SK-N-SH (cell line): Measurements from ENCODE around the gene RARA. TPM values are rescaled to one million over a fixed set of nuclear protein-coding genes. Genes with fewer than 3 reads are reported as not detected.

ENCODE experiments used
- CTCF ChIA-PET: fragments of 300-600, 350-600 bp; formaldehyde crosslinking; extraction: SDS; loops from one replicate; lab custom pipeline; 2021; lab: Yijun Ruan, JAX
- POLR2A ChIA-PET: fragments of 350-600 bp; sonication (Branson Sonifier 250); formaldehyde crosslinking; extraction: SDS; loops from one replicate; lab custom pipeline; 2020; ENCODE audit warnings: antibody characterized with exemption, inconsistent platforms; lab: Yijun Ruan, JAX
- DNase-seq: peaks from one replicate; pipeline ENCODE4 v3.0.0; 2012
- H2AFZ ChIP-seq: fragments of 200-600 bp; sonication (generic); 2 replicates; pipeline ENCODE4 v1.8.1; 2016; ENCODE audit warnings: antibody characterized with exemption, mild to moderate bottlenecking, low read depth
- H3F3A ChIP-seq: fragments of 200-600 bp; sonication (generic); replicated peaks from 2 replicates; pipeline ENCODE3; 2016; ENCODE audit warnings: antibody characterized with exemption, mild to moderate bottlenecking; ENCODE audit not compliant: insufficient read depth
- H3K27ac ChIP-seq, 2 experiments: fragments of 200-500 bp in 1 of 2; fragments of 200-600 bp in 1 of 2; sonication (Bioruptor generic) in 1 of 2; sonication (generic), shearing (Covaris generic) in 1 of 2; 2 replicates each; pipeline versions ENCODE4 v1.5.1 to v1.6.1; 2014 to 2016; ENCODE audit warnings: low read depth in 2 of 2, inconsistent platforms in 1 of 2, low read length in 1 of 2, mild to moderate bottlenecking in 1 of 2, mixed read lengths in 1 of 2
- H3K27me3 ChIP-seq: fragments of 200-600 bp; sonication (generic), shearing (Covaris generic); 2 replicates; pipeline ENCODE4 v1.6.1; 2016; ENCODE audit warnings: mixed run types; ENCODE audit not compliant: insufficient read depth
- H3K36me3 ChIP-seq, 2 experiments: fragments of 200-500 bp in 1 of 2; fragments of 200-600 bp in 1 of 2; sonication (Bioruptor generic) in 1 of 2; sonication (generic) in 1 of 2; replicated peaks in 1 of 2; 2 replicates each; pipeline versions ENCODE3 to v1.5.1; 2014 to 2016; ENCODE audit warnings: low read length in 1 of 2, mild to moderate bottlenecking in 1 of 2; ENCODE audit not compliant: insufficient read depth in 2 of 2, control insufficient read depth in 1 of 2
- H3K4me1 ChIP-seq, 2 experiments: fragments of 200-500 bp in 1 of 2; fragments of 200-600 bp in 1 of 2; sonication (Bioruptor generic) in 1 of 2; sonication (generic), shearing (Covaris generic) in 1 of 2; 2 replicates each; pipeline versions ENCODE4 v1.5.1 to v1.6.1; 2014 to 2016; ENCODE audit warnings: low read depth in 1 of 2, low read length in 1 of 2, mixed run types in 1 of 2; ENCODE audit not compliant: insufficient read depth in 2 of 2, control insufficient read depth in 1 of 2
- H3K4me2 ChIP-seq: fragments of 200-600 bp; sonication (generic), shearing (Covaris generic); 2 replicates; pipeline ENCODE4 v1.6.1; 2017; ENCODE audit warnings: mixed run types
- H3K4me3 ChIP-seq, 2 experiments: fragments of 200-500 bp in 1 of 2; fragments of 200-600 bp in 1 of 2; sonication (Bioruptor generic) in 1 of 2; sonication (generic), shearing (Covaris generic) in 1 of 2; 2 replicates each; pipeline versions ENCODE4 v1.5.1 to v1.8.1; 2014 to 2016; ENCODE audit warnings: low read depth in 2 of 2, inconsistent platforms in 1 of 2, low read length in 1 of 2, mild to moderate bottlenecking in 1 of 2, mixed read lengths in 1 of 2, moderate library complexity in 1 of 2
- H3K79me2 ChIP-seq: fragments of 200-600 bp; sonication (generic); 2 replicates; pipeline ENCODE4 v1.8.1; 2017; ENCODE audit warnings: mild to moderate bottlenecking; ENCODE audit not compliant: insufficient read depth
- H3K9ac ChIP-seq: fragments of 200-600 bp; sonication (generic); 2 replicates; pipeline ENCODE4 v1.6.1; 2017; ENCODE audit warnings: mixed run types
- H3K9me2 ChIP-seq: fragments of 200-600 bp; sonication (generic); 2 replicates; pipeline ENCODE4 v1.6.1; 2017; ENCODE audit warnings: mixed run types
- H3K9me3 ChIP-seq: fragments of 200-600 bp; sonication (generic); 2 replicates; pipeline ENCODE4 v1.6.1; 2017; ENCODE audit warnings: mixed run types, mild to moderate bottlenecking, moderate library complexity
- H4K20me1 ChIP-seq: fragments of 200-600 bp; sonication (generic); 2 replicates; pipeline ENCODE4 v1.6.1; 2017; ENCODE audit warnings: mild to moderate bottlenecking, mixed run types; ENCODE audit not compliant: insufficient read depth
- CTCF ChIP-seq: fragments of 200-600 bp; sonication (generic); IDR thresholded peaks from 2 replicates; pipeline ENCODE4 v1.6.1; 2017; ENCODE audit warnings: antibody characterized with exemption, mild to moderate bottlenecking, moderate library complexity
- EZH2phosphoT487 ChIP-seq: fragments of 200-600 bp; sonication (generic); IDR thresholded peaks from 2 replicates; pipeline ENCODE4 v1.6.1; 2017; ENCODE audit warnings: low read depth, mixed run types, mild to moderate bottlenecking, antibody characterized with exemption, moderate library complexity, borderline replicate concordance
- FOSL2 ChIP-seq: IDR thresholded peaks from 2 replicates; pipeline ENCODE4 v1.4.0; 2012; ENCODE audit warnings: low read depth, mild to moderate bottlenecking, moderate library complexity, borderline replicate concordance
- FOXJ3 ChIP-seq: sonication (generic); formaldehyde crosslinking; IDR thresholded peaks from 2 replicates; pipeline ENCODE4 v1.5.1; 2020; ENCODE audit warnings: mild to moderate bottlenecking, missing genetic modification reagents
- MEF2A ChIP-seq: IDR thresholded peaks from 2 replicates; pipeline ENCODE4 v1.4.0; 2012; ENCODE audit warnings: low read depth, borderline replicate concordance
- NFIC ChIP-seq: IDR thresholded peaks from 2 replicates; pipeline ENCODE4 v1.4.0; 2012; ENCODE audit warnings: borderline replicate concordance
- NRF1 ChIP-seq: IDR thresholded peaks from 2 replicates; pipeline ENCODE4 v1.6.1; 2012; ENCODE audit warnings: low read depth, mild to moderate bottlenecking, low read length
- POLR2AphosphoS5 ChIP-seq: IDR thresholded peaks from 2 replicates; pipeline ENCODE4 v1.6.1; 2012; ENCODE audit warnings: low read depth, low read length
- RCOR1 ChIP-seq: fragments of 150-350 bp; IDR thresholded peaks from 2 replicates; pipeline ENCODE4 v1.6.1; 2017; ENCODE audit warnings: antibody characterized with exemption, low read length
- REST ChIP-seq: IDR thresholded peaks from 2 replicates; pipeline ENCODE4 v1.6.1; 2012; ENCODE audit warnings: mild to moderate bottlenecking, low read depth, low read length, moderate library complexity
- RFX5 ChIP-seq: IDR thresholded peaks from 2 replicates; pipeline ENCODE4 v1.6.1; 2012; ENCODE audit warnings: mild to moderate bottlenecking, improper control_type of control experiment, low read length
- RXRA ChIP-seq: IDR thresholded peaks from 2 replicates; pipeline ENCODE4 v1.4.0; 2012; ENCODE audit warnings: low read depth, mild to moderate bottlenecking, borderline replicate concordance
- TAF1 ChIP-seq: IDR thresholded peaks from 2 replicates; pipeline ENCODE4 v1.6.1; 2012; ENCODE audit warnings: low read depth, mild to moderate bottlenecking, low read length, moderate library complexity, borderline replicate concordance
- WGBS: methylation state at CpG from one replicate; pipeline ENCODE4 v1.1.6; 2017; ENCODE audit warnings: low lambda C conversion rate; 5-methylcytosine and 5-hydroxymethylcytosine counted together
- polyA plus RNA-seq, 3 experiments: library from polyadenylated mRNA; depleted of rRNA; stranded (reverse); fragments of >200 nt; gene quantifications; 2 replicates each; pipeline ENCODE4 v1.2.3, GENCODE V29; 2012
- TF ChIP-seq, protein P1 (sequence below): IDR thresholded peaks from 2 replicates; pipeline ENCODE4 v1.4.0; 2012; ENCODE audit warnings: low read depth

Gene RARA
- polyA plus RNA-seq, 1 of the 3 experiments (the other 2 are of a cell fraction), result 13.3 TPM

DNA sequence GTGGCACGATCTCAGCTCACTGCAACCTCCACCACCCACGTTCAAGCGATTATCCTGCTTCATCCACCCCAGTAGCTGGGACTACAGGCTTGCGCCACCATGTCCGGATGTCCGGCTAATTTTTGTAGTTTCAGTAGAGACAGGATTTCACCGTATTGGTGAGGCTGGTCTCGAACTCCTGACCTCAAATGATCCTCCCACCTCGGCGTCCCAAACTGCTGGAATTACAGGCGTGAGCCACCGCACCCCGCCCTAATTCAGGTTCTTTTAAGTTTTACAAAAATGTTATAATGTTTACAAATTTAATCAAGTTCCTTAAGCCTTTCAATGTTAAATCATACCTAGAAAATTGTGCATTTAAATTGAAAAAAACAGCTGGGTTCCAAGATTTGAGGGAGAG is 68.9 kb downstream of the RARA start:
- no peak overlapping the region for H3K27ac ChIP-seq
- DNase-seq, result no peak
- H3F3A ChIP-seq, result no peaks in the 10 kb centered on the region
- WGBS, result 78% methylated on average over 13 of the region's 13 CpGs
- H4K20me1 ChIP-seq, result no peaks in the 10 kb centered on the region
- H3K9me3 ChIP-seq, result no peaks in the 10 kb centered on the region
- ChIA-PET CTCF (interaction anchor here (1.1 to 2.0 kb wide), 3 partner anchors 16 to 154 kb away, joined by 3 to 8 read pairs (median 7); no protein-coding TSS in a partner anchor), POLR2A (no interaction called here)
- H3K36me3 ChIP-seq, result no peaks in the 10 kb centered on the region
- H3K9me2 ChIP-seq, result no peaks in the 10 kb centered on the region
- no peak overlapping the region for H3K9ac ChIP-seq
- H3K4me1 ChIP-seq, result no peaks in the 10 kb centered on the region
- H3K4me3 ChIP-seq, result no peak overlapping the region
- no peak overlapping the region for H3K4me2 ChIP-seq
- H3K79me2 ChIP-seq, result no peaks in the 10 kb centered on the region
- H3K27me3 ChIP-seq, result no peaks in the 10 kb centered on the region
- H2AFZ ChIP-seq, result no peak overlapping the region
- TF ChIP-seq RFX5, result no peak
- TF ChIP-seq FOXJ3 (CRISPR knock-in tag), result no peak
- TF ChIP-seq FOSL2, result no peak
- no peak for TF ChIP-seq POLR2AphosphoS5
- TF ChIP-seq, protein P1, sequence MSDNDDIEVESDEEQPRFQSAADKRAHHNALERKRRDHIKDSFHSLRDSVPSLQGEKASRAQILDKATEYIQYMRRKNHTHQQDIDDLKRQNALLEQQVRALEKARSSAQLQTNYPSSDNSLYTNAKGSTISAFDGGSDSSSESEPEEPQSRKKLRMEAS, result no peak
- no peak for TF ChIP-seq RXRA
- TF ChIP-seq CTCF, result no peak
- no peak for TF ChIP-seq RCOR1
- no peak for TF ChIP-seq EZH2phosphoT487
- TF ChIP-seq MEF2A, result no peak
- no peak for TF ChIP-seq TAF1
- no peak for TF ChIP-seq REST
- TF ChIP-seq NFIC, result no peak
- TF ChIP-seq NRF1, result no peak
